NCI-H774 (cell line): ENCODE data around the gene RPS21.

Source experiments
- DNase-seq: peaks from one replicate; lab custom pipeline; 2025; lab: John Stamatoyannopoulos, UW

Gene RPS21

GRCh38 chr20:62396367-62397239 lies 9.7 kb downstream of the RPS21 start:
- DNase-seq: no peak

DNA sequence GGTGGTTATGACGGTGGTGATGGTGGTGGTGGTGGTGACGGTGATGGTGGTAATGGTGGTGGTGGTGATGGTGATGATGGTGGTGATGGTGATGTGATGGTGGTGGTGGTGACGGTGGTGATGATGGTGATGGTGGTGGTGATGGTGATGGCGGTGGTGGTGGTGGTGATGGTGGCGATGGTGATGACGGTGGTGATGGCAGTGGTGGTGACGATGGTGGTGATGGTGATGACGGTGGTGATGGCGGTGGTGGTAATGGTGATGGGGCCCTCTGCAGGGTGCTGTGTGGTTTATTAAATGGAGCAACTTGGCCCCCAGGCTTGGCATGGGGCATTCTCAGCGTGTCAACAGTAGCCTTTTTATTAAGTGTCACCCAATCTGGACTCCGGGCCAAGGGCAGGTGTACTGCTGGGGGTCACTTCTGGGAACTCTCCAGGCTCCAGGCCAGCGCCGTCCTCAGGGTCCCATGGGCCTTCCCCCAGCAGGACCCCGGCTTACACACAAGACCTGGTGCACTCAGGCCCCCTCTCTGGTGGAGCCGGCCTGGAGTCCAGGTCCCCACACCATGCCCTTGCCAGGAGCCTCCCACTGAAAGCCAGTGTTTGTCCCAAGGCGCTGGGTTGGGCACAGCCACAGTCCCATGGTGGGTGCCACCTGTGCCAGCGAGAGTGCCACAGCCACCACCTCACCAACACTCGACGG lies 11.4 kb downstream of the RPS21 start:
- no peak for DNase-seq

GRCh38 chr20:62400021-62400420 lies 13.1 kb downstream of the RPS21 start:
- peak; percentile 35 for DNase-seq

- DNase-seq: no peak
These were observed 13.6 kb downstream of the RPS21 start for GRCh38 chr20:62400541-62400940.

DNA sequence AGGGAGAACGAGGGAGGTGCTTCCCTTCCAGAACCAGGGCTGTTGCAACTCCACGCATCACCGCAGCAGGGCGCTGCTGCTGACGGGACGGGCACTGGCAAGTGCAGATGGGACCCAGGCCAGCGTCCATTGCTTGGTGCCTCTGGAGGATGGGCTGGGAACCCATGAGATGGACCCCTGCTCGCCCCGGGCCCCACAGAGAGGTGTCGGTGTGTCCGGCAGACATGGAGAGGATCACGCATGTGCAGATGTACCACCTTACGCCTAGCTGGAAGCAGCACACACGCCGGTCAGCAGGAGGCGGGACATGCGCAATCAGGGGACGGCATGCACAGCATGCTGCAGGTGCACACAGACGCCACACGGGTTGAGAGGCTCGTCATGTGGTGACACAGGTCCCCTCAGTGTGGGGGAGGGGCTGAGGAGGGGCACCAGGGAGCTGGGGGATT lies 14.5 kb downstream of the RPS21 start:
- DNase-seq: no peak

- DNase-seq: no peak
These were observed 15.7 kb downstream of the RPS21 start for GRCh38 chr20:62402456-62403150.

DNA sequence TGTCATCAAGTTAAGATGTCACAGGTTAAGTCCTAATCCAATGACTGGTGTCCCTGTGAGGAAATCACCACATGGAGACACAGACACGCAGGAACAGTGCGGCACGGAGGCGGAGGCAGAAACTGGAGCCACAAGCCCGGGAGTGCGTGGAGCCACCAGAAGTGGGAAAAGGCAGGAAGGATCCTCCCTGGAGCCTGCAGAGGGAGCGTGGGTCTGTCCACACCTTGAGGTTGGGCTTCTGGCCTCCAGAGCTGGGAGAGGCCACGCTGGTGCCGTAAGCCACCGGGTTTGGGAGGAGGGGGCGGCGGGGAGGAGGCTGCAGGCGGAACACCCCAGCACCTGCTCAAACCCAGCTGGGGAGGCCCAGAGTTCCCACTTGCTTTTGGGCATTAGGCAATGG lies 16.4 kb downstream of the RPS21 start:
- DNase-seq: no peak

DNA sequence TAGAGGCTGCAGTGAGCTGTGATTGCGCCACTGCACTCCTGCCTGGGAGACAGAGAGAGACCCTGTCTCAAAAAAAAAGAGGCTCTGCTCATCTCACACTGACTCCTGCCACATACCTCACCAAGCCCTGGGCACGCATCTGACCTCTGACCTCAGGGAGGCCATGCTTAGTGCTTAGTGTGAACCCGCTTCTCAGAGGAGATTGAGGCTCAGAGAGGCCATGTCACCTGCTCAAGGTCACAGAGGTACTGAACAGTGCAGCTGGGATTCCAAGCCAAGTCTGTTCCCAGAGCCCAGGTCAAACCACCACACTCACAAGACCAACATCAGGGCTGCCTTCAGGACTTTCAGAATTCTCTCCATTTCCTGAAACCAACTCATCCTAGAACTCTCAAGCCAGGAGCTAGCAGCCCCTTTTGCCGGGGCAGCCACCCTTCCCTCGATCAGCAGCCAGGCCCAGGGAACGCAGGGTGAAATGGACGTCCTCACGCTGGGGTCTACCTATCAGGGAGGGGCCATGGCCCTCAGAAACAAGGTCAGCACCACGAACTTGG lies 17.3 kb downstream of the RPS21 start:
- no peak for DNase-seq

GRCh38 chr20:62404761-62405107 lies 17.8 kb downstream of the RPS21 start:
- DNase-seq: no peak

DNA sequence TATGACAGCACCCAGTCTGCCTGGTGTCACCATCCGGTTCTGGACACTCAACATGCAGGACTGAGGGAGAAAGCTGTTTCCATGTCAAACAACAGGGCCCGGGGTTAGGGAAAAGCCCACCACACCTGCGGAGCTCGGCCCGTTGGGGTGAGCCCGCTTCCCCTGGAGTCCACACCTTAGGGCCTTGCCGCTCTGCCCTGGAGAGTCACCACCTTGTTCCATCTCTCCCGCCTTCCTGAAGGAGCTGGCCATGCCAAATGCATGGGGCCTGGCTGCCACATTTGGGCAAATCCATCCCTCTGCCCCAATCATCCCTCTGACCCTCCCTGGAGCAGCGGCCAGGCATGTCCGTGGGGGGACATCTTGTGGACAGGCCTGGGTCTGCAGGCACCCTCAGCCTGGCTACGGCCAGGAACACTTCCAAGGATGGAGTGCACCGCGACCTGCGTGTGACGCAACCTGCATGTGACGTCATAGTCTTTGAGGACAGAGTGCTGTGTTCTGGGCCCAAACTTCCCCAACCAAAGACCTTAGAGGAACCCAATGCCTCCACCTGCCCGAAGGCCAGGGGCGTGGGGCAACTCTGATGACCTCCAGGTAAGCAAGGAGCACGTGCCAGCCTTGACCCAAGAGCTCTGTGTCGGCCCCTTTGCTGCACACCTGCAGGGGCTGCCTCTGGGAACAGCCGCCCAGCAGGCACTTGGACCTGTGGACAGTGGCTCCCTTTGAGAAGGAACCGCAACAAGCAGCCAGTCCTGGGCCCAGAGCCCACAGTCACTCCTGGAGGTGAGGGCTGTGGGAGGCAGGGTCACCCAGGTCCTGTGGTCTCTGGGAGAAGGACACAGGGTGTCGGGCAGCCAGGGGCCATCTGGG lies 18.4 kb downstream of the RPS21 start:
- DNase-seq: no peak

GRCh38 chr20:62405981-62406513 lies 19.1 kb downstream of the RPS21 start:
- DNase-seq: no peak

- DNase-seq: no peak
These were observed 19.8 kb downstream of the RPS21 start for GRCh38 chr20:62406635-62407176.

GRCh38 chr20:62407221-62407992 lies 20.5 kb downstream of the RPS21 start, which contains the start of gene CABLES2:
TSS of gene CABLES2 (minus strand) at chr20:62407285. CDS start at chr20:62407276, 9 bp downstream.
- DNase-seq: peak; percentile 92

DNA sequence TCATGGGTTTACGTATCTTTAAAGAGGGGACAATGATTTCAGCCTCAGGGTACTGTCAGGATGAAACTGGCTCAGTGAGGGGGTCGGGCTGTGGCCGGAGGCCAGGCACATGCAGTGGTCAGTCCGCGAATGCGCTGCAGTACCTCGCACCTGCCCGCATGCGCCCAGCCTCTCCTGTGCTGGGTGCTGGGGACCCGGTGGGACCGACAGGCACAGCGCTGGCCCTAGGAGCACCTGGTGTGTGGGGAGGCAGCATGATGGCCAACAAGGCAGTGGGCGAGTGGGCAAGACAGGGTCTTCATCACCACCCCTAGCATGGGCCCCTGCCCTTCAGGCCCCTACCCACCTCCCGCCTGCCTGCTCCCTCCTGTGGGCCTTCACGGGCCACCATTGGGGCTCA lies 21.2 kb downstream of the RPS21 start:
- no peak for DNase-seq

- DNase-seq: no peak
These were observed 21.7 kb downstream of the RPS21 start for GRCh38 chr20:62408640-62409039.

GRCh38 chr20:62409086-62409853 lies 22.4 kb downstream of the RPS21 start:
- DNase-seq: no peak

DNA sequence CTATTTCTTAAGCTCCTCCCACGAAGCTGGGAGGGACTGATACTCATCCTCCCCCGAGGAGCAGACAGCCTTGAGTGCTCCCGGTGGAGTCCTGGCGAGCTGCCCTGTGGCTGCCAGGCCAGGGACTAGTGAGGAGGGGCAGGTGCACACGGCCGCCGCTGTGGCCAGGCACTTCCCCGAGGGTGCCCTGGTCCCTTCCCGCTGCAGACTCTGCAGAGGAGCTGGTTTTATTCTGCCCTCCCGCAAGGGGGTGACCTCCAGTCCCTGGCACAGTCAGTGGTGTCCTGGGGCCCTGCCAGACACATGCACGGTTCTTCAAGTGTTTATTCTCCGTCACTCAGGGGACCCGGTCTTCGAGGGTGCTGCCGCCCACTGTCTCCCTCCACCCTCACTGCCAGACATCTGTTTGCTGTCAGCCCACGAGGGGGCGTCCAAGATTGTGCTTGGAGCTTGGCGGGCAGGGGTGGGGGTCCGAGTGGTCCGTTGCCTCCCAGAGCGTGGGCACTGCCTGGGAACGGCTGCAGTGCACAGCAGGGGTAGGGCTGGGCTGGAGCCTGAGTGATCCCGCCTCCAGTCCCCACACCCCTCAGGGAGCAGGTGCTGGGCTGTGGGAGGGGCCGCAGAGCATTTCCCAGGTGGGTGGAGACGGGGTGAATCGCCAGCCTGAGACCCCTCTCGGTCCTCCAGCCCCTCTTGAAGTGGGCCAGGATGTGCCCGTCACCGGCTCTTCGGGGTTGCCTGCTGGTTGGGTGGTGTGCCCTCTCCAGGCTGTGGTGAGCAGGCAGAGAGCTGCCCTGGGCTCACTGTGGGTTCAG lies 23.2 kb downstream of the RPS21 start:
- DNase-seq: peak; percentile 45

DNA sequence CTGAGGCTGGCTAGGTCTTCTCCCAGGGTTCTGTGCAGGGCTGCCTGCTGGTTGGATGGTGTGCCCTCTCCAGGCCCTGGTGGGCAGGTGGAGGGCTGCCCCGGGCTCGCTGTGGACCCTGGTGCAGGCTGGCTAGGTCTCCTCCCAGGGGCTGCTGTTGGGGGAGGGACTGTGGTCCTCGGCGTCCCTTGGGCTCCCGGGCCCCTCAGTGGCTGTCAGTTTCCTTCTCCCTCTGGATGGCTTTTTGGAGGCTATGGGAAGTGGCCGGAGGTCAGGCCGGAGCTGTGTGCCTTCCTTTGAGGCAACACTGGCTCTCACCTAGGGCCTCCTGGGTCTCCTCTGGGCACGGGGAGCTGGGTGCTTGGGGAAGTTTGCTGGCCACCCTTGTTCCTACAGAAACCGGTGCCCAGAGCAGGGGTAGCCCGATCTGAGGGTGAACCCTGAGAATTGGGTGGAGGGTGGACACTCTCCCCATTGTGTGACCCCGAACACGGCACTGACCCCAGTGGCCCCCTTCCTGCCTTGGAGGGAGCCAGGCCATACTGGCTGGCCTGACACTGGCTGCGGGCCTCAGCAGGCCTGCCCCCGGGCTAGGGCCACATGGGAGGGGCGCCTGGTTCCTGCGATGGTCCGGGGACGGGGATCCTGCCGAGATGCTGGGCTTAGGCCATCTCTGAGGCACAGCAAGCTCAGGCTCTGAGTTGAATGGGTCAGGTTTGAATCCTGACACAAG lies 24.0 kb downstream of the RPS21 start:
- no peak for DNase-seq
